ENCODE measurements around the gene TMCC3. TPM values are rescaled to one million over a fixed set of nuclear protein-coding genes. Genes with fewer than 3 reads are reported as not detected.

TMCC3 gene
- total and polyA plus RNA-seq, 9 of the 15 experiments (the other 6 are each of a cell fraction or from before 2014, with no cell fraction given): not detected

DNA sequence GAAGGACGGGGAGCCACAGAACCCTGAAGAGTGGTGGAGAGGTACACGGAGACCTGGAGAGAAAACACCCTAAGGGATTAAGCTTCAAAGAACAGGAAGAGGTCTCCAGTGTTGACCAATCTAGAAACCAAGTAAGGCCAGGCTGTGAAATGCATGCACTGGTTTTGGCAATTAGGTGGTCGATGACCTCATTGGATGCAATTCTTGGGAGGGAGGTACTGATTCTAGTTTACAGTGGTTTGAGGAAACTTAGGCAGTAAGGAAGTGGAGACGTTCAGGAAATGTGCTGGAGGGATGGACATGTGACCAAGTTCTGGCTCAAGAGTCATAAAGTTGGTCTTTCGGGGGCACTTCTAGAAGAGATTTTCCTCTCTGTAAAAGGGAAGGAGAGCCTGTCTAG, 99.4 kb downstream of the TMCC3 start:
- Histone ChIP-seq H3K79me2 (ENCODE audit: control insufficient read depth, insufficient read depth, low read length) (no peaks in the 10 kb centered on the region), H3K4me2 (ENCODE audit: insufficient read depth, low read length) (no peak overlapping the region), H3K9me1 (ENCODE audit: control insufficient read depth, insufficient read depth, low read length) (no peaks in the 10 kb centered on the region), H3K27ac (ENCODE audit: extremely low read depth, low read depth, low read length) (no peak overlapping the region), H3K9me3 (replicated peaks; ENCODE audit: control insufficient read depth, insufficient read depth, low read depth, low read length) (no peaks in the 10 kb centered on the region), H3K4me3 (no peak overlapping the region), H3K27me3 (ENCODE audit: control insufficient read depth in 2 of 2, insufficient read depth in 2 of 2, low read length in 2 of 2) (peaks cover 0 to 13% of the 10 kb centered on the region in 2 experiments; a peak in 3 of 5 replicates), H2AFZ (ENCODE audit: low read depth, low read length) (no peak overlapping the region), H4K20me1 (replicated peaks; ENCODE audit: control insufficient read depth, insufficient read depth, low read length) (no peaks in the 10 kb centered on the region), H3K4me1 (replicated peaks in 1 of 2; ENCODE audit: control insufficient read depth in 2 of 2, insufficient read depth in 2 of 2, low read length in 2 of 2) (no peaks in the 10 kb centered on the region), H3K36me3 (ENCODE audit: control insufficient read depth, insufficient read depth, low read length) (no peaks in the 10 kb centered on the region), H3K9ac (ENCODE audit: insufficient read depth in 1 of 2, low read depth in 2 of 2, low read length in 2 of 2) (no peak overlapping the region)
- 0% methylated on average over 5 of the region's 5 CpGs for WGBS (ENCODE audit: insufficient coverage, low coverage, missing lambda C conversion rate)
- ChIA-PET POLR2A (interaction anchor here (0.6 to 1.0 kb wide), 2 partner anchors 28 to 37 kb away, joined by 3 read pairs; no protein-coding TSS in a partner anchor), CTCF (ENCODE audit: low intra/inter-chr PET ratio) (interaction anchor here (0.6 kb wide), 1 partner anchor 135 kb away, joined by 3 read pairs; no protein-coding TSS in a partner anchor)
- DNase-seq (ENCODE audit: extremely low read depth in 1 of 4, low spot score in 3 of 4): no peak
- in situ Hi-C loops (cut with MboI) (no loop called here), intact Hi-C loops (cut with micrococcal nuclease) (no loop called here)
- FAIRE-seq: no peak
- no peak for ATAC-seq
- no TSS peak for BruUV-seq (replicated peaks)
- TF ChIP-seq FOXK2 (conservative IDR thresholded peaks at IDR 0.05 in 1 of 2, IDR thresholded peaks at IDR 0.05 in 1 of 2; ENCODE audit: low read depth in 2 of 2) (no peak), RUNX1 (IDR thresholded peaks at IDR 0.05; ENCODE audit: low read depth) (no peak), JUN (IDR thresholded peaks at IDR 0.05; ENCODE audit: borderline replicate concordance, low read depth, low read length) (no peak), JUN (CRISPR knock-in tag; IDR thresholded peaks at IDR 0.05; ENCODE audit: borderline replicate concordance) (no peak), EZH2 (IDR thresholded peaks at IDR 0.05; ENCODE audit: borderline replicate concordance, low read depth, low read length) (no peak), MAFG (tag; conservative IDR thresholded peaks at IDR 0.05) (no peak), ZNF586 (CRISPR knock-in tag; conservative IDR thresholded peaks at IDR 0.05) (no peak), TCFL5 (CRISPR knock-in tag; conservative IDR thresholded peaks at IDR 0.05) (no peak)
- TF ChIP-seq, protein P1, sequence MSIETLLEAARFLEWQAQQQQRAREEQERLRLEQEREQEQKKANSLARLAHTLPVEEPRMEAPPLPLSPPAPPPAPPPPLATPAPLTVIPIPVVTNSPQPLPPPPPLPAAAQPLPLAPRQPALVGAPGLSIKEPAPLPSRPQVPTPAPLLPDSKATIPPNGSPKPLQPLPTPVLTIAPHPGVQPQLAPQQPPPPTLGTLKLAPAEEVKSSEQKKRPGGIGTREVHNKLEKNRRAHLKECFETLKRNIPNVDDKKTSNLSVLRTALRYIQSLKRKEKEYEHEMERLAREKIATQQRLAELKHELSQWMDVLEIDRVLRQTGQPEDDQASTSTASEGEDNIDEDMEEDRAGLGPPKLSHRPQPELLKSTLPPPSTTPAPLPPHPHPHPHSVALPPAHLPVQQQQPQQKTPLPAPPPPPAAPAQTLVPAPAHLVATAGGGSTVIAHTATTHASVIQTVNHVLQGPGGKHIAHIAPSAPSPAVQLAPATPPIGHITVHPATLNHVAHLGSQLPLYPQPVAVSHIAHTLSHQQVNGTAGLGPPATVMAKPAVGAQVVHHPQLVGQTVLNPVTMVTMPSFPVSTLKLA (conservative IDR thresholded peaks at IDR 0.05): no peak
- TF ChIP-seq, protein P2, sequence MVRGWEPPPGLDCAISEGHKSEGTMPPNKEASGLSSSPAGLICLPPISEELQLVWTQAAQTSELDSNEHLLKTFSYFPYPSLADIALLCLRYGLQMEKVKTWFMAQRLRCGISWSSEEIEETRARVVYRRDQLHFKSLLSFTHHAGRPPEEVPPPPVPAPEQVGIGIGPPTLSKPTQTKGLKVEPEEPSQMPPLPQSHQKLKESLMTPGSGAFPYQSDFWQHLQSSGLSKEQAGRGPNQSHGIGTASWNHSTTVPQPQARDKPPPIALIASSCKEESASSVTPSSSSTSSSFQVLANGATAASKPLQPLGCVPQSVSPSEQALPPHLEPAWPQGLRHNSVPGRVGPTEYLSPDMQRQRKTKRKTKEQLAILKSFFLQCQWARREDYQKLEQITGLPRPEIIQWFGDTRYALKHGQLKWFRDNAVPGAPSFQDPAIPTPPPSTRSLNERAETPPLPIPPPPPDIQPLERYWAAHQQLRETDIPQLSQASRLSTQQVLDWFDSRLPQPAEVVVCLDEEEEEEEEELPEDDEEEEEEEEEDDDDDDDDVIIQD (CRISPR knock-in tag; IDR thresholded peaks at IDR 0.05): no peak
- TF ChIP-seq, protein P3, sequence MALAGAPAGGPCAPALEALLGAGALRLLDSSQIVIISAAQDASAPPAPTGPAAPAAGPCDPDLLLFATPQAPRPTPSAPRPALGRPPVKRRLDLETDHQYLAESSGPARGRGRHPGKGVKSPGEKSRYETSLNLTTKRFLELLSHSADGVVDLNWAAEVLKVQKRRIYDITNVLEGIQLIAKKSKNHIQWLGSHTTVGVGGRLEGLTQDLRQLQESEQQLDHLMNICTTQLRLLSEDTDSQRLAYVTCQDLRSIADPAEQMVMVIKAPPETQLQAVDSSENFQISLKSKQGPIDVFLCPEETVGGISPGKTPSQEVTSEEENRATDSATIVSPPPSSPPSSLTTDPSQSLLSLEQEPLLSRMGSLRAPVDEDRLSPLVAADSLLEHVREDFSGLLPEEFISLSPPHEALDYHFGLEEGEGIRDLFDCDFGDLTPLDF (CRISPR knock-in tag; IDR thresholded peaks at IDR 0.05): no peak
- TF ChIP-seq, protein P4, sequence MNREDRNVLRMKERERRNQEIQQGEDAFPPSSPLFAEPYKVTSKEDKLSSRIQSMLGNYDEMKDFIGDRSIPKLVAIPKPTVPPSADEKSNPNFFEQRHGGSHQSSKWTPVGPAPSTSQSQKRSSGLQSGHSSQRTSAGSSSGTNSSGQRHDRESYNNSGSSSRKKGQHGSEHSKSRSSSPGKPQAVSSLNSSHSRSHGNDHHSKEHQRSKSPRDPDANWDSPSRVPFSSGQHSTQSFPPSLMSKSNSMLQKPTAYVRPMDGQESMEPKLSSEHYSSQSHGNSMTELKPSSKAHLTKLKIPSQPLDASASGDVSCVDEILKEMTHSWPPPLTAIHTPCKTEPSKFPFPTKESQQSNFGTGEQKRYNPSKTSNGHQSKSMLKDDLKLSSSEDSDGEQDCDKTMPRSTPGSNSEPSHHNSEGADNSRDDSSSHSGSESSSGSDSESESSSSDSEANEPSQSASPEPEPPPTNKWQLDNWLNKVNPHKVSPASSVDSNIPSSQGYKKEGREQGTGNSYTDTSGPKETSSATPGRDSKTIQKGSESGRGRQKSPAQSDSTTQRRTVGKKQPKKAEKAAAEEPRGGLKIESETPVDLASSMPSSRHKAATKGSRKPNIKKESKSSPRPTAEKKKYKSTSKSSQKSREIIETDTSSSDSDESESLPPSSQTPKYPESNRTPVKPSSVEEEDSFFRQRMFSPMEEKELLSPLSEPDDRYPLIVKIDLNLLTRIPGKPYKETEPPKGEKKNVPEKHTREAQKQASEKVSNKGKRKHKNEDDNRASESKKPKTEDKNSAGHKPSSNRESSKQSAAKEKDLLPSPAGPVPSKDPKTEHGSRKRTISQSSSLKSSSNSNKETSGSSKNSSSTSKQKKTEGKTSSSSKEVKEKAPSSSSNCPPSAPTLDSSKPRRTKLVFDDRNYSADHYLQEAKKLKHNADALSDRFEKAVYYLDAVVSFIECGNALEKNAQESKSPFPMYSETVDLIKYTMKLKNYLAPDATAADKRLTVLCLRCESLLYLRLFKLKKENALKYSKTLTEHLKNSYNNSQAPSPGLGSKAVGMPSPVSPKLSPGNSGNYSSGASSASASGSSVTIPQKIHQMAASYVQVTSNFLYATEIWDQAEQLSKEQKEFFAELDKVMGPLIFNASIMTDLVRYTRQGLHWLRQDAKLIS (CRISPR knock-in tag; IDR thresholded peaks at IDR 0.05): no peak

Measured in K562 (cell line).